ENCODE data around the gene PPFIA2. TPM values are rescaled to one million over a fixed set of nuclear protein-coding genes. Genes with fewer than 3 reads are reported as not detected.

The PPFIA2 gene
- total RNA-seq, 1 donor = 4.9 TPM

- DNase-seq (ENCODE audit: low read depth) = no peak
- TF ChIP-seq CTCF (IDR thresholded peaks at IDR 0.05; ENCODE audit: insufficient read depth, low read length) = no peak
- no peak overlapping the region for H3K4me3 ChIP-seq (ENCODE audit: low read depth, low read length)
These were observed 496.1 kb downstream of the PPFIA2 start for GRCh38 chr12:81263072-81263471.

GRCh38 chr12:81261508-81262207 is 497.5 kb downstream of the PPFIA2 start:
- no peak for DNase-seq (ENCODE audit: low read depth)
- H3K4me3 ChIP-seq (ENCODE audit: low read depth, low read length) = no peak overlapping the region
- TF ChIP-seq CTCF (IDR thresholded peaks at IDR 0.05; ENCODE audit: insufficient read depth, low read length) = no peak

- no peak for TF ChIP-seq CTCF (IDR thresholded peaks at IDR 0.05; ENCODE audit: insufficient read depth, low read length)
- DNase-seq (ENCODE audit: low read depth) = no peak
These were observed 499.8 kb downstream of the PPFIA2 start for GRCh38 chr12:81259360-81259759.

GRCh38 chr12:81257947-81258551 is 501.1 kb downstream of the PPFIA2 start:
- H3K4me3 ChIP-seq (ENCODE audit: low read depth, low read length) = no peak overlapping the region
- DNase-seq (ENCODE audit: low read depth) = peak; percentile 68
- peak; percentile 63 for TF ChIP-seq CTCF (IDR thresholded peaks at IDR 0.05; ENCODE audit: insufficient read depth, low read length)

More at GRCh38 chr12:81259360-81259759, 499.8 kb downstream of the PPFIA2 start:
- no peak overlapping the region for H3K4me3 ChIP-seq (ENCODE audit: low read depth, low read length)

GRCh38 chr12:81255947-81256346 is 503.2 kb downstream of the PPFIA2 start:
- no peak for DNase-seq (ENCODE audit: low read depth)
- TF ChIP-seq CTCF (IDR thresholded peaks at IDR 0.05; ENCODE audit: insufficient read depth, low read length) = no peak
- H3K4me3 ChIP-seq (ENCODE audit: low read depth, low read length) = no peak overlapping the region

- TF ChIP-seq CTCF (IDR thresholded peaks at IDR 0.05; ENCODE audit: insufficient read depth, low read length) = no peak
- no peak for DNase-seq (ENCODE audit: low read depth)
- H3K4me3 ChIP-seq (ENCODE audit: low read depth, low read length) = no peak overlapping the region
These were observed 503.7 kb downstream of the PPFIA2 start for GRCh38 chr12:81255456-81255855.

All from fibroblast of the aortic adventitia (primary cell).